ENCODE data around the gene RTP2. TPM values are rescaled to one million over a fixed set of nuclear protein-coding genes. Genes with fewer than 3 reads are reported as not detected.
"Not testable (repeated sequence)": the region's sequence is repeated elsewhere in the genome, so short reads cannot be mapped to it uniquely, and the experiment has no call there.

RTP2 gene
- total RNA-seq, 1 donor from 2014 or later, result not detected

DNA sequence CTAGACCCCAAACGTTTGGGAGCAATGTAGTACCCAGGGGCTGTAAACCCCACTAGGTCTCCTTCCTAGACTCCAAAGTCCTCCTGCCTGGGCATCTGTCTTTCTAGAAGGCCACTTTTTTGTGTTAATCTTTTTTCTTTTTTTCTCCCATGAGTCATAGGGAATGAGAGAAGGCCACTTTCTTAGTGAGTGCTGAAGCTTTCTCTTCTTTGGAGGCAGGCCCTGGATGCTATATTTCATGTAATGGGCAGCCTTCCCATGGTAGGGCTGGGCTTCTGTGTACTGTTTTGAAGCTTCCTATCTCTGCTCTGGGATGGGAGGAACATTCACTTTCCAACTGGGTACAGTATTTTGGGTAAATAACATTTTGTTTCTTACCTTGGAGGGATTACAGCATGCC, 15.2 kb upstream of the RTP2 start:
- no peak for DNase-seq (ENCODE audit: low spot score)
- no peak for ATAC-seq

DNA sequence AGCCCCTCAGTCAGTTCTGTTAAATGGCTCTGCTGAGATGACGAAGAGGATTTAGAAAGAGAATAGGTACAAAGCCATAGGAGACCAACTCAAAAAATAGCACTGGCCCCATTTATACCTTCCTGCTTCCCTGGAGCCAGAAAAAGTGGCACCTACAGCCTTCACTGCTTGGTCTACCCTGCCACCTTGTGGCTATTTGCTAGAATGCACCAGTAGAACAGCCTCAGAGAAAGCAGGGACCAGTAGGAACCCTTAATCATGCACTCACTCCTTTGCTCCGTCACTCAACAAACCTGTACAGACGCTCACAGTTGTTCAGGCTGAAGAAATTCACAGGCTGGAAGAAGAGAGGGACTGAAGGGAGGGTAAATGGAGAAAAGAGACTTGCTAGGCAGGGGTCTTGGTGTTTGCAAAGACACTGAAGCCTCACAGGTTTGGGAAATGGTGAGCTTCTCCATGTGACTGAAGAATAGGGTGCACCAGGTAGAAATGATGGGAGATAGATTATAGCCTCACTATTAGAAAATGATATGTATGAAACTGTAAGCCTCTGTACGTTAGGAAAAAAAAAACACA, 12.1 kb upstream of the RTP2 start:
- peak; percentile 80 for DNase-seq (ENCODE audit: low spot score)
- peak; percentile 96 for ATAC-seq

GRCh38 chr3:187713504-187713903, 11.1 kb upstream of the RTP2 start:
- ATAC-seq (peak; percentile 63), DNase-seq (ENCODE audit: low spot score) (no peak)

DNA sequence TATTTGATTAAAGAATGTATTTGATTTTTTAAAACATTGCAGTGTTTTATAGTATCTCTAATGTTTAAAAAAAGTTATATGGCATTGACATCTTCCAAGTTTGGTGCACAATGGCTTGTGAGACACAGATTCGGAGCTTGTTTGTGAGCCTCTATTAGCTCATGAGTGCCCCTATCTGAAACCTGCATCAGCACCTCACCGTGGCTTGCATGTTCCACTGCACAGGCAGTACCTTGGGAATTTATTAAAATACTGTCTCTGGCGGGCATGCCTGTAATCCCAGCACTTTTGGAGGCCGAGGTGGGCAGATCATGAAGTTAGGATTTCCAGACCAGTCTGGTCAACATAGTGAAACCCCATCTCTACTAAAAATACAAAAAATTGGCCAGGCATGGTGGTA, 6.8 kb upstream of the RTP2 start:
- ATAC-seq, result no peak
- no peak for DNase-seq (ENCODE audit: low spot score)

DNA sequence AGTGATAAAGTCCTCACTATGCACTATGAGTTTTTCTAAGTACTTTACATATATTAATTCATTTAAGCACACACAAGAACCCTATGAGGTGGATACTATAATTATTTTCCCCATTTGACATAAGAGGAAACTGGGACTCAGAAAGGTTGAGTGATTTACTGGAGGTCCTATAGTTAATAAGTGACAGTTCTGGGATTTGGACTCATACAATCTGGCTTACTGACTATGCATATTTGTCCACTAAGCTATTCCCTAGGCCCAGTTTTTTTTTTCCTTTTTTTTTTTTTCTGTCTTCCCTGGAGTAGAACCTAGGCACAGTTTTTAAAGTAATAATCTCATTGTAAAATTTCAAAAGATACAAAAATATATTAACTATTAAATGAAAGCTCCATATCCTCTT, 6.3 kb upstream of the RTP2 start:
- ATAC-seq, result peak; percentile 54
- DNase-seq (ENCODE audit: low spot score), result no peak

GRCh38 chr3:187706971-187707370, 4.6 kb upstream of the RTP2 start:
- no peak for DNase-seq (ENCODE audit: low spot score)

GRCh38 chr3:187705164-187705563, 2.8 kb upstream of the RTP2 start:
- ATAC-seq (no peak), DNase-seq (ENCODE audit: low spot score) (no peak)

More at GRCh38 chr3:187706971-187707370, 4.6 kb upstream of the RTP2 start:
- ATAC-seq, result peak; percentile 20

DNA sequence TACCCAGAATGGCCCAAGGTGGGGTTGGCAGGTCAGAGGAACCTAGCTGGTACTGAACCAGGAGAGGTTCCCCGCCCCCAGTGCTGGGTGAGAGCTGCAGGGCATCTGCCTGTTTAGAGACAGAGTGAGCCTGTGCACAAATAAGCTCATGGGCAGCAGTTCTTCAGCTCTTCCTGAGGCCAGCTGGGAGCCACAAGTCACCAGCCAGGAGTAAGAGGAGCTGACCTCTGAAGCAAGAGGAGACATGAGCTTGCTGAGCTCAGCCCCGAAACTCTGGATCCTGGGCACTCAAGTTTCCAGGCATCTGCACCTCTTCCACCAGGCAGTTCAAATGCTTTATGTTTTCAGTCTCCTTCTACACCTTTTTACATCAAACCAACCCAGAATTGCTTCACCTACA, 2.1 kb downstream of the RTP2 start:
- ATAC-seq (no peak), DNase-seq (ENCODE audit: low spot score) (no peak)

GRCh38 chr3:187698499-187699399, 3.6 kb downstream of the RTP2 start:
- ATAC-seq, result no peak
- no peak for DNase-seq (ENCODE audit: low spot score)

DNA sequence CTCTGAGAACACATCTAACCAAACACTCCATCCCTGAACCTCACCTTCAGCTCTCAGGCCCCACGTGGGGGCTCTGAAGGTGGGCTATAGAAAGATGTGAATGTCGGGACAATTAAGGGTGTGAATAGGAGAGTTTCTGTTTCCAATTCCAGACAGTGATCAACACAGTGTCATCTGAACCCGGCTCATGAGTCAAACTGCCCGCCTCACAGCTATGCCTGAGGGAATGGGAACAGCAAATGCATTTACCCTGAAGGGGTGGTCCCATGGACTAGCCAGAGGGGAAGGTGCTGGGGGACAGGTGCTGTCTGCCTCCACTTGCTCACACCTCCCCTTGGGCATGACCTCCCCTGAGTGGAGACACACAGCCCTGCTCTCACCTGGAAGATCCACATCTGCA, 6.3 kb downstream of the RTP2 start:
- ATAC-seq, result no peak

GRCh38 chr3:187695449-187695848, 6.9 kb downstream of the RTP2 start:
- no peak for ATAC-seq

More for the DNA sequence above, 6.3 kb downstream of the RTP2 start:
- no peak for DNase-seq (ENCODE audit: low spot score)

GRCh38 chr3:187694801-187695200, 7.6 kb downstream of the RTP2 start:
- no peak for ATAC-seq

More at GRCh38 chr3:187695449-187695848, 6.9 kb downstream of the RTP2 start:
- no peak for DNase-seq (ENCODE audit: low spot score)

DNA sequence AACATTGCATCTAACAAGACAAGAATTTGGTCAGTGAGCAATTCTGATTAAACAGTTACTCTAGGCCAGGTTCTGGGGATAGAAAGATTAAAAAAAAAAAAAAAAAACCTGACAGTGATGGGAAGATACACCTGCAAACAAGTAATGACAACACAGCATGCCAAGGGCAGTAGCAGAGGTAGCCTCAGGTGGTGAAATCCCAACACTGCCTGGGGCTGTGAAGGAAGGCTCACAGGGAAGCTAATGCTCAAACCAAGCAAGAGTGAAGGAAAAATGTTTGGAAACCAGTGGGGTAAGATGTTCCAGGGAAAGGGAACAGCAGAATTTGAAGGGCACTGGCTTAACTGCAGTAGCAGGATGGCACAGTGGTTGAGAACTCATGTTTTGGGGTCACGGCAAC, 8.9 kb downstream of the RTP2 start:
- ATAC-seq (no peak), DNase-seq (ENCODE audit: low spot score) (no peak)

More at GRCh38 chr3:187694801-187695200, 7.6 kb downstream of the RTP2 start:
- DNase-seq (ENCODE audit: low spot score), result no peak

DNA sequence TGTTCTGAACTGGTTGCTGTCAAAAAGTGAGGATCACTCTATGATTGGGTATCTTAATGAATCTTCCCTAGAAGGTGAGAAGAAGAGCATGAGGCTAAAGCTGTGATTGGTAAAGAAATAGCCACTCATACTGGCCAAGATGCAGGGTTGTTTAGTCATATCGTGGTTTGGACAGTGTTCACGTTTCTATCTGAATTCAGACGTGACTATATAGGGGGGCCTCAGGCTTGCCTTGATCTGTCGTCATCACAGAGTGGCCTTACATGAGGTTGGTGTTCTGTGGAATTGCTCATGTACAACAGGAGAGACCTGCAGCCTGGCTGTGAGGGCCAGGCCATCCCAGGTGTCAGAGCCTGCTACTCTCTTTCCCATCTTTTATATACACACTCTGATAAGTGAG, 12.4 kb downstream of the RTP2 start:
- ATAC-seq (no peak), DNase-seq (ENCODE audit: low spot score) (no peak)

DNA sequence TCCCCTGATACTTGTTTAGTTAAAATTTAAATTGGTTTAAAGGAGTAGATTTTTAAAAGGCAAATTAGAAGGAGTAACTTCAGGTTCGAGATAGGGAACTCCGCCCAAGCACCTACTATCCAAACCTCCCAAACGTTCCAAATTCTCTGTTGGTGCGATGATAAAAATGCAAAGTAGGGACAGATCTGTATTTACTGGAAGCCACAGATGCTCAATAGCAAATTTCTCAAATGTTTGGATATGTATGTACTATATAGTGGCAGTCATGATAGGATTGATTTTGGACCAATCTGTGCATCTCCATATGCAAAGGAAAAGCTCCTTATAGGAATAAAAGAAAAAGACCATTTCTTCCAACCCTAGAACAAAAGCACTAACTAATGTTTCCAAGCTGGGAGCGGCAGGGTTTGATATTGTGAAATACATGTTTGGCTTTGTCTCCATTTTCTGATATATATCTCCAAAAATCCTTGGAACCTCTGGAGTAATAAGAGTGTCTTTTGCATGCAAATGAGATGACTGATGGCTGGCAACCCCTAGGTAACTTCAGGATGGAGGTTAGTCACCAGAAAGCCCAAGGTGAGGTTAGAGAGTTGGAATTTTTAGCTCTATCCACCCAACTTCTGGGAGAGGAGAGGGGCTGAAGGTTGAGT, 15.6 kb downstream of the RTP2 start:
- DNase-seq (ENCODE audit: low spot score) (no peak), ATAC-seq (no peak)

DNA sequence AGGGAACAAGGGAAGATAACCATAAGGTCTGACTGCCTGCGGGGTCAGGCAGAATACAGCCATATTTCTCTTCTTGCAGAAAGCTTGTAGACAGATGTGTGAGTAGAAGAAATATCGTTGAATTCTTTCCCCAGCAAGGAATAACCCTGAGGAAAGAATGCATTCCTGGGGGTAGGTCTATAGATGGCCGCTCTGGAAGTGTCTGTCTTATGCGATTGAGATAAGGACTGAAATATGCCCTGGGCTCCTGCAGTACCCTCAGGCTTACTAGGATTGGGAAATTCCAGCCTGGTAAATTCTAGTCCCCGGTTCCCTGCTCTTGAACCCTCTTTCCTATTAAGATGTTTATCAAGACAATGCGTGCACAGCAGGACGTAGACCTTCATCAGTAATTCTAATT, 16.4 kb downstream of the RTP2 start:
- ATAC-seq, result no peak
- DNase-seq (ENCODE audit: low spot score), result no peak

DNA sequence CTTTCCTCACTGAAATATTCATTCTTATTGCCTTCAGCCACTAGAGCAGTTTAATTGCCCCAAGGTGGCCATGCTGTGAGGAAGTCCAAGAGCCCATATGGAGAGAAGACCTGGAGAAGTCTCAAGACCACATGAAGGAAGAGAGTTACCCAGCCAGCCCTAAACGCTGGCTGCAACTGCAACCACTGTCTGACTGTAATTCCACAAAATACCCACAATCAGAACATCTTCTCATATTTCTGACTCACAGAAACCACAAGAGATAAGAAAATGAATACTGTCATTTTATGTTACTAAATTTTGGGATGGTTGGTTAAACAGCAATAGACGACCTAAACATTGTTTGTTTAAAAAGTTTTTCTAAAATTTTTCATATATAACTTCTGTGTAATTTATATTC, 17.5 kb downstream of the RTP2 start:
- ATAC-seq (no peak), DNase-seq (ENCODE audit: low spot score) (no peak)

GRCh38 chr3:187684444-187684843, 17.9 kb downstream of the RTP2 start:
- ATAC-seq (no peak), DNase-seq (ENCODE audit: low spot score) (no peak)

- ATAC-seq; DNase-seq (ENCODE audit: low spot score): not testable (repeated sequence)
Measured at GRCh38 chr3:187681756-187682155, 20.6 kb downstream of the RTP2 start.

GRCh38 chr3:187679638-187680396, 22.5 kb downstream of the RTP2 start:
- DNase-seq (ENCODE audit: low spot score), result peak; percentile 80
- ATAC-seq, result peak; percentile 100

DNA sequence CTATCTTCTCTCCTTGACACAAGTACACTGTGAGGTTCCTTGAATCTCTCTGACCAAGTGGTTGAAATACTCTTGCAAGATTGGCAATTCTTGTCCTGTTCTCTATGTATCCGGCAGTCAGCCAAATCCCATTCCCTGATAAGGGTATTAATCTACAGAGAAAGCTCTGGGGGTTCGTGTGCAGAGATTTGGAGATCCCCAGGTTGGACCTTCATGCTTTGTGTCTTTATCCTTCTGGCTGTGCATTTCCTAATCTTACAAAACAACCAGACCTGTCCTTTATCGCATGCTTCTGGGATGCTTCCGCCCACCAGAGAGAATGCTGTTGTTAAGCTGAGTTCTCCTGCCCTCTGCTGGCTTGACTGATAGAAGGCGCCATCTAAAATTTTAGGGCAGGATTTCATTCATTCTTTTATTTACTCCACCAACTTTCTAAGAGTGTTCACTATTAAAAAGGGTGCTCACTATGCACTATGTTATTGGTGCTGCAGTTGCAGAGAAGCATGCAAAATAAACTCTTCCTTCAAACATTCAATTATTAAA, 23.6 kb downstream of the RTP2 start:
- ATAC-seq, result peak; percentile 79
- no peak for DNase-seq (ENCODE audit: low spot score)
